Astrocyte (in vitro differentiated cells and primary cell): ENCODE results near the gene CCZ1B.
"Not testable (repeated sequence)": the region's sequence is repeated elsewhere in the genome, so short reads cannot be mapped to it uniquely, and the experiment has no call there.

Experiments used
- CTCF ChIP-seq: IDR thresholded peaks from 2 replicates; pipeline ENCODE4 v1.5.1; 2011; ENCODE audit warnings: low read depth, mild to moderate bottlenecking, inconsistent platforms, low read length, moderate library complexity; ENCODE audit not compliant: insufficient read depth
- EZH2 ChIP-seq: IDR thresholded peaks from 2 replicates; pipeline ENCODE4 v1.6.1; 2012; ENCODE audit warnings: mild to moderate bottlenecking, low read length, inconsistent platforms; ENCODE audit not compliant: insufficient read depth

- not testable (repeated sequence) for TF ChIP-seq CTCF, EZH2
Observed at GRCh38 chr7:6789353-6789752, 36.7 kb downstream of the CCZ1B start.
